Astrocyte of the spinal cord (primary cell): ENCODE results near the gene EVA1A.

Experiments used
- DNase-seq: peaks from one replicate; pipeline ENCODE4 v3.0.0; 2011; ENCODE audit warnings: low read depth, low spot score
- H3K4me3 ChIP-seq: 2 replicates; pipeline ENCODE4 v1.5.1; 2011; ENCODE audit warnings: low read depth, mild to moderate bottlenecking, low read length, moderate library complexity
- CTCF ChIP-seq: IDR thresholded peaks from 2 replicates; pipeline ENCODE4 v1.5.1; 2012; ENCODE audit warnings: low read depth, mild to moderate bottlenecking, low read length, inconsistent platforms
- in situ Hi-C: cut with HindIII; loops from 2 replicates; pipeline ENCODE4 v1.10.0; 2017; ENCODE audit warnings: low sequenced_read_pairs

EVA1A gene

GRCh38 chr2:75459565-75460310, 101.0 kb downstream of the EVA1A start:
- in situ Hi-C loops = no loop called here
- DNase-seq = peak; percentile 78
- no peak overlapping the region for H3K4me3 ChIP-seq
- no peak for TF ChIP-seq CTCF

GRCh38 chr2:75458201-75458600, 102.5 kb downstream of the EVA1A start:
- in situ Hi-C loops = no loop called here
- no peak overlapping the region for H3K4me3 ChIP-seq
- TF ChIP-seq CTCF = no peak
- DNase-seq = no peak

GRCh38 chr2:75456825-75457224, 103.9 kb downstream of the EVA1A start:
- in situ Hi-C loops = no loop called here
- no peak for TF ChIP-seq CTCF
- no peak for DNase-seq
- no peak overlapping the region for H3K4me3 ChIP-seq

GRCh38 chr2:75456111-75456510, 104.6 kb downstream of the EVA1A start:
- no peak for TF ChIP-seq CTCF
- in situ Hi-C loops = no loop called here
- no peak for DNase-seq
- H3K4me3 ChIP-seq = no peak overlapping the region

GRCh38 chr2:75454241-75454620, 106.5 kb downstream of the EVA1A start:
- no peak for DNase-seq
- in situ Hi-C loops = no loop called here
- no peak overlapping the region for H3K4me3 ChIP-seq
- TF ChIP-seq CTCF = no peak

GRCh38 chr2:75453384-75454240, 107.1 kb downstream of the EVA1A start:
- H3K4me3 ChIP-seq = no peak overlapping the region
- TF ChIP-seq CTCF = no peak
- in situ Hi-C loops = no loop called here
- DNase-seq = no peak
